ENCODE results near the gene RBP5. TPM values are rescaled to one million over a fixed set of nuclear protein-coding genes. Genes with fewer than 3 reads are reported as not detected.

RBP5 gene
- total RNA-seq, 1 donor from 2014 or later: not detected

- Mint-ChIP-seq H3K4me3 (peak within 1 kb of the TSS; percentile 87), H3K36me3 (ENCODE audit: low read depth) (no peaks in the 10 kb centered on the region), H3K4me1 (peaks cover 8% of the 10 kb centered on the region), H3K9me3 (no peaks in the 10 kb centered on the region), H3K27me3 (no peaks in the 10 kb centered on the region), H3K27ac (peak within 1 kb of the TSS; percentile 61)
- ChIA-PET CTCF (interaction anchor here (1.5 to 2.2 kb wide), 4 partner anchors 10 to 221 kb away, joined by 4 to 7 read pairs (median 6); partner anchors contain the start of genes C12orf57 and RNU7-1), POLR2A (no interaction called here)
- DNase-seq (peak; percentile 53), ATAC-seq (ENCODE audit: low read depth) (peak; percentile 80)
- no peak for TF ChIP-seq CTCF (IDR thresholded peaks at IDR 0.05)
- intact Hi-C loops (cut with micrococcal nuclease): loop anchor here (1.0 kb wide), 6 partner anchors 16 to 223 kb away; partner anchors contain the start of genes C12orf57 and LPCAT3
Observed at GRCh38 chr12:7092229-7092985, 36.3 kb downstream of the RBP5 start, which contains the start of gene C1R. C1R (minus strand) TSS chr12:7092445; CDS start chr12:7092388, 57 bp downstream.

GRCh38 chr12:7091660-7092228 lies 36.9 kb downstream of the RBP5 start:
- no peaks in the 10 kb centered on the region for H3K9me3 Mint-ChIP-seq
- peak overlapping the region; percentile 87 for H3K4me3 Mint-ChIP-seq
- no peak for DNase-seq
- no peak for ATAC-seq (ENCODE audit: low read depth)
- no peaks in the 10 kb centered on the region for H3K36me3 Mint-ChIP-seq (ENCODE audit: low read depth)
- H3K4me1 Mint-ChIP-seq: peaks cover 8% of the 10 kb centered on the region
- H3K27me3 Mint-ChIP-seq: no peaks in the 10 kb centered on the region
- no peak for TF ChIP-seq CTCF (IDR thresholded peaks at IDR 0.05)
- no peak overlapping the region for H3K27ac Mint-ChIP-seq
- intact Hi-C loops (cut with micrococcal nuclease): loop anchor here (1.0 kb wide), 6 partner anchors 17 to 222 kb away; partner anchors contain the start of genes C12orf57 and LPCAT3
- POLR2A ChIA-PET: interaction anchor here (0.7 to 1.2 kb wide), 2 partner anchors 16 to 403 kb away, joined by 3 read pairs; partner anchors contain the start of gene ZNF384
- CTCF ChIA-PET: interaction anchor here (0.8 to 1.5 kb wide), 4 partner anchors 21 to 223 kb away, joined by 3 to 9 read pairs (median 3); no protein-coding TSS in a partner anchor

- ATAC-seq (ENCODE audit: low read depth) (no peak), DNase-seq (no peak)
- peaks cover 8% of the 10 kb centered on the region for H3K4me1 Mint-ChIP-seq
- no peak overlapping the region for H3K27ac Mint-ChIP-seq
- ChIA-PET CTCF (interaction anchor here (0.8 to 1.5 kb wide), 4 partner anchors 22 to 222 kb away, joined by 3 to 9 read pairs (median 3); no protein-coding TSS in a partner anchor), POLR2A (interaction anchor here (0.7 to 1.2 kb wide), 2 partner anchors 17 to 402 kb away, joined by 3 read pairs; partner anchors contain the start of gene ZNF384)
- intact Hi-C loops (cut with micrococcal nuclease): no loop called here
- TF ChIP-seq CTCF (IDR thresholded peaks at IDR 0.05): no peak
- H3K36me3 Mint-ChIP-seq (ENCODE audit: low read depth): no peaks in the 10 kb centered on the region
- no peak overlapping the region for H3K4me3 Mint-ChIP-seq
- H3K27me3 Mint-ChIP-seq: no peaks in the 10 kb centered on the region
- no peaks in the 10 kb centered on the region for H3K9me3 Mint-ChIP-seq
Observed at GRCh38 chr12:7091171-7091570, 37.5 kb downstream of the RBP5 start.

- DNase-seq (no peak), ATAC-seq (ENCODE audit: low read depth) (no peak)
- Mint-ChIP-seq H3K27me3 (no peaks in the 10 kb centered on the region), H3K9me3 (no peaks in the 10 kb centered on the region), H3K4me1 (peaks cover 8% of the 10 kb centered on the region), H3K36me3 (ENCODE audit: low read depth) (no peaks in the 10 kb centered on the region), H3K27ac (no peak overlapping the region), H3K4me3 (no peak overlapping the region)
- intact Hi-C loops (cut with micrococcal nuclease): no loop called here
- TF ChIP-seq CTCF (IDR thresholded peaks at IDR 0.05): no peak
- CTCF ChIA-PET: interaction anchor here (1.3 to 1.5 kb wide), 2 partner anchors 145 to 221 kb away, joined by 3 to 9 read pairs; no protein-coding TSS in a partner anchor
- POLR2A ChIA-PET: interaction anchor here (1.2 kb wide), 1 partner anchor 18 kb away, joined by 3 read pairs; no protein-coding TSS in a partner anchor
Observed at GRCh38 chr12:7090222-7090998, 38.3 kb downstream of the RBP5 start.

Data from activated B cell treated with CpG ODN at 0.5 μM for 24 hours (primary cell).